NCI-H2029 (cell line): Measurements from ENCODE around the gene SYT5.
"Not testable (repeated sequence)": the region's sequence is repeated elsewhere in the genome, so short reads cannot be mapped to it uniquely, and the experiment has no call there.

Experiments
- DNase-seq: peaks from one replicate; lab custom pipeline; 2025; lab: John Stamatoyannopoulos, UW

The SYT5 gene

DNA sequence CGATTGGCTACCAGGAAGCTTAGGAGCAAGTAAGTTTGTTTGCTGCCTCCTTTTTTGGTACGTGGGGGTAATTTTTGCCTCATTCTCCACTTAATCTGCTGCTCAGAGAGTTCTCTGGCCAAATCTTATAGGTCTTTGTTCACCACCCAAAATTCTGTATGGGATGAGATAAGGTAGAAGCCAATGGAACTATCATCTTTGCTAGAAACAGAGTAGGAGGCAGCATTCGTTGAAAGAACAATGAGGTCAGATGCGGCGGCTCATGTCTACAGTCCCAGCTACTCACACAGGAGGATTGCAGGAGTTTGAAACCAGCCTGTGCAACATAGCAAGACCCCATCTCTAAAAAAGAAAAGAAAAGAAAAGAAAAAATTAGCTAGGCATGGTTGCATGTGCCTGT lies 8.6 kb downstream of the SYT5 start:
- DNase-seq: no peak

DNA sequence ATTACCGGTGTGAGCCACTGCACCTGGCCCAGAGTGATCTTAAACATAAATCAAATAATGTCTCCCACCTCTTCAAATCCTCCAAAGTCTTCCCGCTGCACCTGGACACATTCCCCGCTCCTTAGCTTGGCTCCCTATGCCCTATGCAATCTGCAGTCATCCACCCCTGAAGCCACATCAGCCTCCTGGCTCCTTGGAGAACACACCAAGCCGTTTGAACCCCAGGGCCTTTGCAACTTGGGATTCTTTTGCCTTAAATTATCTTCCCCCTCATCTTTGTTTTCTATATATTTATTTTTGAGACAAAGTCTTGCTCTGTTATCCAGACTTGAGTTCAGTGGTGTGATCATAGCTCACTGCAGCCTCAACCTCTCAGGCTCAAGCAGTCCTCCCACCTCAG lies 11.0 kb downstream of the SYT5 start:
- no peak for DNase-seq

DNA sequence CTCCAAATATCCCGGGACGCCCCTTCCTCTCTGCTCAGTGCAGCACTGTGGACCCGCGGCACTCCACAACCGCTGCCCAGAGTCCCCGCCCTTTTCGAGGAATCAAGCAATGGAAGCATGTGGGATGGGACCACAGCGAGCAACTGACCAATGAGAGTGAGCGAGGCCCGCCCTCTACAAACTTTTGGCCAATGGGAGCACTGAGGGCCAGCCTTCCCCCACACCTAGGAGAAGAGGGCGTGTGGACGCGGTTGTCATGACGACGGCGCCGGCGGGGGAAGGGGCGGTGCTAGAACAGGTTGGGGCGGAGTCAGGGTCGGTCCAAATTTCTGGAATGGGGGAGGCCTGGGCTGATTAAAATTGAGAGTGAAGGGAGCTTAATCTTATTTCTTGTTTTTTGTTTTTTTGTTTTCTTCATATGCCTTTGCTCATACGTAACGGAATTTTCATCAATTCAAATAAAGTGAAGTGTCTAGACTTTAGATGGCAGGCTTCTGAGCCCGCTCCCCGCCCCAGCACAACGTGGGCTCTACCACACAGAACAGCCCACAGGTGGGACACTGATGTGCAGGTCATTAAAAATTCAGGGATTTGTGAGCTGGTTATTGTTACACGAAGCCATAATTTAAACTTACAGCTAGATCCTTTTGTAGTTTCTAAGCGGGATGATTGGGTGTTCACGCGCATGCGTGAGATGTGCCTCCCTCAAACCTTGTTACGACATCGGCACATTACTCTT lies 13.4 kb downstream of the SYT5 start, which contains the start of gene DNAAF3:
DNAAF3 (minus strand) TSS at position 84 of the 739 bp plus-strand sequence. CDS start 200 bp downstream, outside the sequence.
- peak; percentile 96 for DNase-seq

DNA sequence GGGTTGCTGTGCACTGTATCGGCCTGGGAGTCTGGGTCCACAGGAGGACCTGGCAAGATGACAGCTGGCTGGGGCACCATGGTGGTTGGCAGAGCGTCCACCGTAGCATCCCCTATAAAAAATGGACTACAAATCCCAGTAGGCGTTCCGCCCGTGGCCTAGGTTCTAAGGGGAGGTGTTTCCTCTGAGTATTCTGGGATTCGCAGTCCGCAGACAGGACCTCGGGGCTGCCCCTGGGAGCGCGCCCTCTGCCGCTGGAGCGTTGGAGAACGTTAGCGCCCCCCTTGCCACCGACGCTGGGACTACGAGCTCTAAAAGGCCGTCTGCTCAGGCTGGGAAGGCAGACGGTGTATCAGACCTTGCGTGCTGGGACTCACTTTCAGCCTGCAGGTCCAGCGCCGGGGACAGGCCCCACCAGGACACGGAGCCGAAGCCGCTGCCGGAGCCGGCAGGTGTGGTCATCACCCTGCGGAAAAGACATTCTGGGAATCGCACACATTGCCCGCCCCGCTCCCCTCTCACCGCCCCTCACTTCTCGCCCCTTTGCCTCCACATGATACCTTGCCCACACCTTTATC lies 14.0 kb downstream of the SYT5 start:
- peak; percentile 46 for DNase-seq

DNA sequence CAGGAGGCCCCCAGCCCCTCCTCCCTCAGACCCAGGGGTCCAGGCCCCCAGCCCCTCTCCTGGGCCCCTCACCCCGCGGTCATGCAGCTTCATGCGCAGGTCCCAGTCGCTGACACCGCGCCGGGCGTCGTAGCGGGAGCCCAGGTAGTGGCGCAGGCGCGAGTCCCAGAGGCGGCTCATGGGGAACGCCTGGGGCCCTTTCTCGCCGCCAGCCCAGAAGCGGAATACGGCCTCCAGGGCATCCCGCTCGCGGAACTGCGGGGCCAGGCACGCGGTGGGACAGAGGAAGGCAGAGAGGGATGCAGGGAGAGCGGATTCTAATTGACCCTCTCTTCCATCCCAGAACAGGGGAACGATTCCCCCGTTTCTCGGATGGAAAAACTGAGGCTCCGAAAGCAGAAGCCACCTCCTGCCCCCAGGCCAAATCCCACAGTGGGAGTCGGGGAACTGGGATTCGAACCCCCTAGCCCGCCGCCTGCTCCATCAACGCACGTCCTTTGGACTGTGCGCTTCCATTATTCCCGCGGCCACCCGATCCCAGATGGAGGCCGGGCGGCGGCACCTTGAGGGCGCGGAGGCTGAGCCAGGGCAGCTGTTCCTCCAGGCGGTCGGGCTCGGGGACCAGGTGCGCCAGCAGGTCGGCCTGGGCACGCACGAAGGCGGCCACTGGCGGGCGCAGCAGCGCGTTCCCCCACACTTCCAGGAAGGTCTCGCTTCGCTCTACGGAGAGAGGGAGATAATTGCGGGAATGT lies 18.3 kb downstream of the SYT5 start:
- DNase-seq: no peak

DNA sequence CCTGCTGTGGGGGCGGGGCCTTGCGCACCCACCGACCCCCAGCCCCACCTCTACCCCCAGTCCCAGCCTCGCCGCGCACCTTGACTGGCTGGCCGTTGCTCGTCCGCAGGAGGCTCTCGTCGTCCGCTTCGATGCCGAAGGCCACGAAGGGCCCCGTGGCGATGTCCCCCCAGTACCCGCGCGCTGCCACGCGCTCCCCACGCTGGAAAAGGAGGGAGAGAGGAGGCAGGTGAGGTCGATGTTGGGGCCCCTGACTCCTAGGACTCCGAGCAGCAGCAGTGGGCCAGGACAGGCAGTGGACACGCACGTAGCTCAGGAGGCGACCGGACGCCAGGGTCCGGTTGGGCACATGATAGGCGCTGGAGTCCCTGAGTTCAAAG lies 19.1 kb downstream of the SYT5 start:
- no peak for DNase-seq

DNA sequence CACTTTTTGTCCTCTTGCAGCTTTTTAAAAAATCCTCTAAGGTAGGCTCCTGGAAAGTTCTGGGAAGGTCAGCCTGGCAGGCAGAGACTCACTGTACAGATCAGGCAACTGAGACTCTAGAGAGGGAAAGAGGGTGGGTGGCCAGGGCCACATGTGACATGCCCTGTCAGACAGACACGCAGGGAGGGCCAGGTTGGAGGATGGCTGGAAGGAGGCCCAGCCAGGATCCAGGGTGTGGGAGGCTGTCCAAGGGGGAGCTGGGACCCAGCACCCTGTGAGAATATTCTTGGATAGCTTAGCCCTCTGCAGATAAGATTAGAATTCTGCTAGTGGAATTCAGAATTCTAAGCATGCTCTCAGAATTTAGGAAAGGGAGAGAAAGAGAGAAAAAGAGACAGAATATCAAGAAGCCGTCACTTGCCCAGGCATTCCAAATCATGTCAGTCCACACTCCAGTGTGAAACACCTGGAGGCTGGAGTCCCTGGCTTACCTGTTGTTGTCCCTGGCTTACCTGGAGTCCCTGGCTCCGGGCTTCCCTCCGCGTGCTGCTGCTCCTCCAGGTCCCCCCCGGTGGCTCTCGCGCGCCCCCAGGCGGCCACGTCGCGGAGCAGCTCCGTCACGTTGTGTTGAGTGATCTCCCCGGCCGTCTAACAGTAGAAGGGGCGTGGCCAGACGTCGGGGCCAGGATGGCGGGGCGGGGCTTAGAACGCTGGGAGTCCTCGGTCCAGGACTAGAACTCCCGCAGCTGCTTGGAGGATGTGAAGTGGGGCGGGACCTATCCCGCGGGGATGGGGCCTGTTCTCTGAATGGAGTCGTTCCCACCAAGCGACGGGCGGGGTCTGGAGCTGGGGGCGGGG lies 19.7 kb downstream of the SYT5 start:
- peak; percentile 92 for DNase-seq

DNA sequence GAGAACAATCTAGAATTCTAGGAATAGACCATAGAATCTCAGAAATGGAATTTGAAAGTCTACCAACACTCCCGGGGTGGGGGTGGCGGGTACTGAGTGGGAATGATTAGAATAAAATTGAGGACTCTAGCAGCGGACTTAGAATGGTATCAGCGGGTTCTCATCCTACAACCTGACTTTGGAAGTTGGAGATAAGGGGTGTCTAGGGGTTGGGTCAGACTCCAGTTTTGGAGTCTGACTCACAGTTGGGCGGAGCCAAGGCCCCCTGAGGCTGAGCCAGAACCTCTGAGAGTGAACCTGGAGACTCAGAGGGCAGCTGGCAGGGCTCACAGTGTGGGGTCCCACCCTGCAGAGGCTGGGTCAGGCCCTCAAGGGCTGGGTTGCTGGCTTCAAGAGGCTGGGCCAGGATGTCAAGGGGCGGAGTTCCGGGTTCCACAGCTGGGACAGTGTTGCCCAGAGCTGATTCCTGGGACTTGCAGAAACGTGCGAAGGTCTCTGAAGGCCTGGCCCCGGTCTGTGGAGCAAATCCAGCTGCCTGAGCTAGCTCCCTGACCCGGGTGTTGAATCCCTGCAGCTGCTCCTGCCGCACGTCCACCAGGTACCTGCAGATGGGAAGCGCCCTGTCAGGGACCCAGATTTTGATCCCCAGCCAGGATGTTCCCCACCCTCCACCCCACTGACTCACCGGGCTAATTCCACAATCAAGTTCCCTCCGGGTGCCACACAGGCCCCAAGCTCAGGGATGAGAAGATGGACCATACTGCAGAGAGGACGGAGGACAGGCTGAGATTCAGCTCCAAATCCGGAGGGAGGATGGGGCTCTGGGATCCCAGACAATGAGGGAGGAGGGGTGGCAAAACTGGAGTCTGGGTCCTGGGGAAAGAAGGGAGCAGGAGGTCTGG lies 21.0 kb downstream of the SYT5 start:
- DNase-seq: no peak

DNA sequence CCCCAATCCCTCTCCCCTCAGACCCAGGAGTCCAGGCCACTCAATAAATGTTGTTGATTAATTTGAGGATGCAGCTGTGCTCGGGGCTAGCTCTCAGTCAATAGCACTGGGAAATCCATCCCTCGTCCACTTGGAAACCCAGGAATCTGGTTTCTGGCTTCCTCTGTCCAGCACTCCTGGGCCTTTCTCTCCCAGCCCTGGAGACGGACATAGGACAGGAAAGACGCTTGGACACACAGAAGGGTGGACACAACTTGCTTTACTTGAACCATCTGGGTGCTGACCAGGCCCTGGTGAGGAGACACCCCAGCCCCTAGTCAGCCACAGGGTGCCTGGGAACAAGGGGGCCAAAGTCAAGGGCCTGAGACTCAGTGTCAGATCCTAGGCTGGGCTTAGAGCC lies 21.7 kb downstream of the SYT5 start:
- DNase-seq: no peak

DNA sequence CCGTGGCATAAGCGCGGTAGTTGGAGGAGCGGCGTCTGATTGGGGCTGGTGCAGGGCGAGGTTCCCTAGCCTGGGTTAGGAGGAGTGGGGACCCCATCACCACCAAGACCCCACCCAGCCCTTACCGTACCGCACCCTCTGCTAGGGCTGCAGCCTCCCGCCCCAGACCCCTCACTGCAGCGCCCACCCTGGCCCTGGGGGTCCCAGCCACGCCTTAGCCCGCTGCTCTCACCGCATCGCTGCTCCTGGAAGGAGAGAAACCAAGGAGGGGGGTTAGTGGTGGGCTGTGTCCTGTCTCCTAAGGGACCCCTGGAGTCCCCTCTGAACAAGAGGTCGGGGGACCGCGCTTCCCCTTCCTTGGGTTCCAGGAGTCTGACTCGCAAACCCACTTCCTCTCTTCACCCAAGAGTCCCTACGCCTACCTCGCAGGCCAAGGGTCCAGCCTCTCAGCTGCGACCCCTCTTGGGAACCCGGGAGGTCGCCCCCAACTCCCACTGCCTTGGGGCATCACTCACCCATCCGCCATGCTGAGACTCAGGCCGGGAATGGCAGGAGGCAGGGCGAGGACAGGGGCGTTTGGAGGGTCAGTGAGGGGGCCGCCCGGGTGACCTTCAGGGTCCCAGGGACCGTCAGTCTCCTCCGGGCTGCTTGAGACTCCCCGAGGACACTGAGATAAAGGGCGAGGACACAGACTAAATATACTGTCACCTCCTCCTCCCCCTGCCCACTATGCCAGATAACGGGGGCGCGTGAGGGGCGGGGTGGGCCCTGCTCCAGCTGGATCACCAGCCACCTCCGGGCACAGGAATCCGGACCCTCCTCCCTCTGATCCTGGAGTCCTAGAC lies 22.8 kb downstream of the SYT5 start, which contains the start of gene TNNI3:
TNNI3 (minus strand) TSS at position 669 of the 845 bp plus-strand sequence; CDS start at position 526, 143 bp downstream.
- no peak for DNase-seq

DNA sequence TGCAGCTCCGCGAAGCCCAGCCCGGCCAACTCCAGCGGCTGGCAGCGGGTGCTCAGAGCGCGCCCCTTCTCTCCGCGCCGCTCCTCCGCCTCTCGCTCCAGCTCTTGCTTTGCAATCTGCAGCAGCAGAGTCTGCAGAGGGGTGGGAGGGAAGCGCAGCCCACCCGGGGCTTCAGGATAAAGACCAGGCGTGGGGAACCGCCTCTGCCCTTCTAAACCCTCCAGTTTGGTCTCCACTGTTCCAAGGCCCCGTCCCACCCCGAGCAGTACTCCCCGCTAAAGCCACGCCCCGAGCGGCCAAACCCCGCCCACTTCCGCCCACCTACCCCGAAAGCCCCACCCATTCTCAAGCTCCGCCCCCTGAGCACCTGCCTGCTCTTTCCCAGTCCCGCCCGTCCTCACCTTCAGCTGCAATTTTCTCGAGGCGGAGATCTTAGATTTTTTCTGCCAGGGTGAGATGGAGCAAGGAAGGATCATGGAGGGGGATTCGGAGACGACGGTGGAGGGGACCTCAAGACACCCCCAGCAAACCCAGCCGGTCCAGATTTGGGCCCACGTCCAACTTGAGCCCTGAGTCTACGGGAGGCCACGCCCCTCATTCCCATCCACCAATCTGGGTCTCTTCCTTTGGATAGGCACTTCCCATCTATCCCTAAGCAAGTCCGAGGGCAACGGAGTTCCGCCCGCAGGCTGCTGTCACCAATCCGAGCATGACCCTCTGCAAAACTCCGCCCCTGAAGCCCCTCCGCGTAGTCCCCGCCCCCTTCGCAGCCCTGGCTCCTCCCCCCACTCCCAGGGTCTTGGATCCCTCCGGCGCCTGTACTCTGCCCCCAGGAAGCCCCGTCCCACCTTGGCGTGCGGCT lies 23.7 kb downstream of the SYT5 start:
- peak; percentile 33 for DNase-seq

DNA sequence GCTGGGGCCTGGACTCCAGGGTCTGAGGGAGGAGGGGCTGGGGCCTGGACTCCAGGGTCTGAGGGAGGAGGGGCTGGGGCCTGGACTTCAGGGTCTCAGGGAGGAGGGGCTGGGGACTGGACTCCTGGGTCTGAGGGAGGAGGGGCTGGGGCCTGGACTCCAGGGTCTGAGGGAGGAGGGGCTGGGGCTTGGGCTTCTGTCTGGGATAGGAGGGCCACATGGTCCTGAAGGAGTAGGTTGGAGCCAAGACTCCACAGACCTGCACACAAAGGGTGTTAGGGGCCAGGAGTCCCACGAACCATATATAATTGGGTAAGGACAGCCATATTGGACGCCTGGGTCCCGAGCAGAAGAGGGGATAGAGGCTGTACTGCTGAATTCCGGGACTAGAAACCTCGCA lies 24.3 kb downstream of the SYT5 start:
- not testable (repeated sequence) for DNase-seq

DNA sequence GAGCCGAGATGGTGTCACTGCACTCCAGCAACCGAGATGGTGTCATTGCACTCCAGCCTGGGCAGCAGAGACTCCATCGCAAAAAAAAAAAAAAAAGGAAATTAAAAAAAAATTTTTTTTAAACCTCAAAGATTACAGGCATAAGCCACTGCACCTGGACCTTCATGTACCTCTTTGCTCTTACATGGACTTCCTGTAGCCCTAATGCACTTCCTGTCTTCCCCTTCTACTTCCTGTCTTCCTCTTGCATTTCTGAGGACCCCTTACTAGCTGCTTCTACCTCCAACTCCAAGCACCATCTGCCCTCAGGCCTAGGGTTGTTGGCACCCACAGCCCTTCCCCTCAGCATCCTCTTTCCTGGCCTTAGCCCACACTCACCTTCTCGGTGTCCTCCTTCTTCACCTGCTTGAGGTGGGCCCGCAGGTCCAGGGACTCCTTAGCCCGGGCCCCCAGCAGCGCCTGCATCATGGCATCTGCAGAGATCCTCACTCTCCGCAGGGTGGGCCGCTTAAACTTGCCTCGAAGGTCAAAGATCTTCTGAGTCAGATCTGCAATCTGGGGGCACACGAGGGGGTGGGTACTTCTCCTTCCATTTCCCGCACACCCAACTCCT lies 26.3 kb downstream of the SYT5 start:
- DNase-seq: no peak

DNA sequence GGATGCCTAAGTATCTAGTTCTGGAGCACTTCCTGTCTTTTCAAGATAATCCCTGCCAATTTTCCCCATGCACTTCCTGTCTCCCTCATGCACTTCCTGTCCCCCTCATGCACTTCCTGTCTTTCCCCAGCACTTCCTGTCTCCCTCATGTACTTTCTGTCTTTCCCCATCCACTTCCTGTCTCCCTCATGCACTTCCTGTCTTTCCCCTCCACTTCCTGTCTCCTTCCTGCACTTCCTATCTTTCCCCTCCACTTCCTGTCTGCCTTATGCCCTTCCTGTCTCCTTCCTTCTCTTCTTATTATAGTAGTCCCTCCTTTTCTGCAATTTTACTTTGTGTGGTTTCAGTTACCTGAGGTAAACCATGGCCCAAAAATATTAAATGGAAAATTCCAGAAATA lies 28.1 kb downstream of the SYT5 start:
- no peak for DNase-seq

DNA sequence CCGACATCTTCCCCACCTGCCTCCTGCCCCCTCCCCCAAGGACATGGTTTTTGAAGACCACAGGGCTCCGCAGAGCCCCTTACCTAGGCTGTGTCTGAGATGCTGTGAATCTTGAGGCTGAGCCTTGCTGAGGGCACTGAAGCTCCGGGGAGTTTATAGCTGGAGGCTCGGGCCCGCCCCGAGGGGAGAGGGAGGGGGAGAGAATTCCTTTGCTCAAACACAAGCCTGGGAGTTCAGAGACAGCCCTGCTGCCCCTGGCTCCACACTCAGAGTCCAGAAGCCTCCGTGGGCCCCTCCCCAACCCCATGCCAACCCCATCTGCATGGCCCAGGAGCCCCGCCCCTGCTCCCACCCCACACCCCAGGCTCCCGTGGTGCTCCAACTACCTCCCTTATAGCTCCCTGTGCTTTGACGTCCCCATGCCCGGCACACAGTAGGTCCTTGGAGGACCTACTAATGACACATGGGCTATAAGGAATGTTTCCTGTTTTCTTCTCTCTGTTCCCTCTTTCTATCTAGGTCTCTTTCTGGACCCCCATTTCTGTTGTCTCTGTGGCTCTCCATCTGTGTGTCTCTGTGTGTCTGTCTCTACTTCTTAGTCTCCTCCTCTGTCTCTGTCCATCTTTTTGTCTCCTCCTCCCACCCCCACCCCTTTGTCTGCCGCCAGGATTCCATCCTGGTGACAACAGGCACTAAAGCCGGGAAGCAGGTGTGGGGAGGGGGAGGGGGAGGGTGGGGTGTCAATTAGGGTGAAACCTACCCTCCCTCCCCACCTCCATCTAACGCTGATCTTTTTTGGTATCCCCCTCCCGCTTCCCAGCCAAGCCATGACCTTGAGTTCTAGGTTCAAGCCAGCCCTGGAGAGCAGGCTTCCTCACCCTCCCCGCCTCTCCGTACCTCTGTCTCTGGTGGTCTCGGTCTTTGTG lies 30.7 kb downstream of the SYT5 start, which contains the start of gene TNNT1:
TNNT1 (minus strand) TSS at position 129 of the 926 bp plus-strand sequence. CDS start 2,049 bp downstream, outside the sequence.
- no peak for DNase-seq

DNA sequence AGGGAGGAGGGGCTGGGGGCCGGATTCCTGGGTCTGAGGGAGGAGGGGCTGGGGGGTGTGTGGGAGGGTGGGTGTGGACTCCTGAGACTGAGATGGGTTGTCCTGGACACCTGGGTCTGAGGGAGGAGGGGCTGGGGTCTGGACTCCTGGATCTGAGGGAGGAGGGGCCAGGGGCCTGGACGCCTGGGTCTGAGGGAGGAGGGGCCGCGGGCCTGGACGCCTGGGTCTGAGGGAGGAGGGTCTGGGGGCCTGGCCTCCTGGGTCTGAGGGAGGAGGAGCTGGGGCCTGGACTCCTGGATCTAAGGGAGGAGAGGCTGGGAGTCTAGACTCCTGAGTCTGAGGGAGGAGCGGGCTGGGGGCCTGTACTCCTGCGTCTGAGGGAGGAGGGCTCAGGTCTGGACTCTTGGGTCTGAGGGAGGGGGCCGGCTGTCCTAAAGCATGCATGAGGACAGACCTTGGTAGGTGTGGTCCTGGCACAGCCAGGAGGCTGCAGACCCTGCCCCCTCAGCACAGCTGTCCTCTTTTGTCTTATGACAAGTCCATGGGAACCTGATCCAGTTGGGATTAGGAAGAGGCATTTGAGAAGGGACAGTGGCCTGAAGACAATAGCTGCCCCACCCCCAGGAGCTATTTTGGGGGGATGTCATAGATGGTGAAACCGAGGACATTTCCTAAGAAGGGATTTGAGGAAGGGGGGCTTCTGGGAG lies 32.4 kb downstream of the SYT5 start:
- no peak for DNase-seq
